NT2/D1 (cell line): Measurements from ENCODE around the gene UGT1A3.

ENCODE experiments used
- SUZ12 ChIP-seq: IDR thresholded peaks from 2 replicates; pipeline ENCODE4 v1.6.1; 2011; ENCODE audit not compliant: insufficient read length, insufficient read depth; ENCODE audit errors: extremely low read depth
- ZNF274 ChIP-seq: IDR thresholded peaks from 2 replicates; pipeline ENCODE4 v1.6.1; 2011; ENCODE audit warnings: mild to moderate bottlenecking, low read depth, low read length

DNA sequence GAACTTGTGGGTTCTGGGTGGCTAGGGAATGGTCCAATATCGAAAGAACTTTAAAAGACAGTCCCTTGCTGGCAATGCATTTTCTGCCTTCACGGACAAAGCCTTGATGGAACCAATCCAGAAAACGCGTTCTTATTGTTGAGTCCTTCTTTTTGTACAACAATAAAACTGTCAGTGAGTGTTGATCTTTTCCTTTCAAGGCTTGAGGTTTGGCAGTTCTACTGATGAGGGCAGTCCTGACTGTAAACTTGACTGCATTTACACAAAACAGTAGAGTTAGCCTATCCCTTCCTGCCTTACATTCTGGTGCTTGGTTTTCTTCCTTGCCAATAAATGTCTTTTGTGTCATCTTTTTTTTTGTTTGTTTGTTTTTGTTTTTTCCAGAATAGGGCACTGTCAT, 49.6 kb upstream of the UGT1A3 start:
- TF ChIP-seq ZNF274 (no peak), SUZ12 (no peak)
